ENCODE results near the gene MACROD1. TPM values are rescaled to one million over a fixed set of nuclear protein-coding genes. Genes with fewer than 3 reads are reported as not detected.

Gene MACROD1
- total and polyA plus RNA-seq, 10 of the 15 experiments (the other 5 are each of a cell fraction or from before 2014, with no cell fraction given): 1.2 to 22.7 (median 11.3) TPM; not detected in 1

DNA sequence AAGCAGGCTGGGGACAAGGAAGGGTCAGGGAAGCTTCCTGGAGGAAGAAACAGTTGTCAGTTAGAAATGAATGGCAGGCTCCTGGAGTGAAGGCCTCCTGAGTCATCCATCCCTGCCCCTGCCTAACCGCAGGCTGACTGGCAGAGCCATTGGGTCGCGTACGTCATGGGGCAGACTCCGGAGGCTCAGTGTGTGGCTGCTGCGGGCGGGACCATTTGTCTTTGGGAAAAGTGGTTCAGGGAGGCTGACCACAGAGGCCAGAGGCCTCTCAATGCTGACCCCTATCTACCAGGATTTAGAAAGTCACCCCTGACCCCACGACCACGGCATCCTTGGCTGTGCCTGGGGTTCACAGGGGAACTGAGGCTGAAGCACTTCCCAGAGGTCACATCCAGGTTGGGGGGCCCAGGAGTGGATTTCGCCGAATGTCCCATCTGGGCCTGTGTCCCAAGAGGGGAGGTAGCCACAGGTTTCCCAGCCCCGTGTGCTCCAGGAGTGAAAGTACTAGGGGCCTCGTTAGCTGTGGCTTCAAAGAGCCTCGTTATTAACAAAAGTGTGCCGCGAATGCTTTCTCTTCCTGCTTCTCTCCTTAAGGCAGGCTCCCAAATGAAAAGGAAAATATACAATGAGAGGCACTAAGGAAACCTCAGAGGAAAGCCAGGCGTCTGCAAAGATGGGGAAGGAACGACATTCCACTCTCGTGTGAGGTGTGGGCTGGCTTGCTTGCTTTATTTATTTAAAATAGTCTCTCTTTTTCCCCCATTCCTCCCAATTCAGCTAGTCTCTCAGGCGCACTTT, 71.3 kb downstream of the MACROD1 start:
- intact Hi-C loops (cut with micrococcal nuclease; ENCODE audit: unreplicated experiment): no loop called here
- FAIRE-seq (no peak), ATAC-seq (no peak), DNase-seq (ENCODE audit: low read depth, low spot score) (no peak)
- Histone ChIP-seq H3K27ac (ENCODE audit: control insufficient read depth, insufficient read depth) (no peak overlapping the region), H4K20me1 (ENCODE audit: control insufficient read depth, insufficient read depth) (no peaks in the 10 kb centered on the region), H3K36me3 (ENCODE audit: control insufficient read depth in 2 of 2, insufficient read depth in 2 of 2, low read length in 1 of 2) (no peaks in the 10 kb centered on the region), H3K4me1 (ENCODE audit: control insufficient read depth, insufficient read depth, low read length) (no peaks in the 10 kb centered on the region), H3K9me3 (replicated peaks; ENCODE audit: control insufficient read depth, insufficient read depth, low read length) (no peaks in the 10 kb centered on the region), H2AFZ (ENCODE audit: control insufficient read depth, low read depth, low read length) (no peak overlapping the region), H3K4me2 (ENCODE audit: control insufficient read depth, insufficient read depth) (no peak overlapping the region), H3K27me3 (replicated peaks in 1 of 2; ENCODE audit: control insufficient read depth in 2 of 2, insufficient read depth in 2 of 2, low read length in 1 of 2) (no peaks in the 10 kb centered on the region), H3K4me3 (no peak overlapping the region), H3K79me2 (ENCODE audit: control insufficient read depth, insufficient read depth, low read length) (no peaks in the 10 kb centered on the region), H3K9ac (ENCODE audit: control insufficient read depth, insufficient read depth, low read length) (no peak overlapping the region)
- ChIA-PET RAD21 (ENCODE audit: unreplicated experiment) (no interaction called here), SMC1A (ENCODE audit: uncharacterized antibody, unreplicated experiment) (no interaction called here), POLR2A (no interaction called here), CTCF (no interaction called here)
- WGBS (ENCODE audit: insufficient coverage, insufficient replicate concordance, low lambda C conversion rate, missing lambda C conversion rate): 33% methylated on average over 20 of the region's 20 CpGs
- no TSS peak for BruUV-seq (replicated peaks)
- in situ Hi-C loops (cut with MboI): no loop called here
- no peak for TF ChIP-seq BMI1 (IDR thresholded peaks at IDR 0.05; ENCODE audit: borderline replicate concordance)
- no peak for TF ChIP-seq BACH1 (IDR thresholded peaks at IDR 0.05; ENCODE audit: borderline replicate concordance)
- no peak for TF ChIP-seq GABPA (IDR thresholded peaks at IDR 0.05; ENCODE audit: low read depth)
- TF ChIP-seq SMAD5 (IDR thresholded peaks at IDR 0.05; ENCODE audit: low read depth): no peak
- TF ChIP-seq CEBPB (IDR thresholded peaks at IDR 0.05; ENCODE audit: borderline replicate concordance in 1 of 2, low read depth in 2 of 2, low read length in 2 of 2): no peak
- no peak for TF ChIP-seq KLF5 (IDR thresholded peaks at IDR 0.05; ENCODE audit: partially characterized antibody)
- no peak for TF ChIP-seq ZBTB11 (CRISPR knock-in tag; IDR thresholded peaks at IDR 0.05)
- no peak for TF ChIP-seq ZBTB4 (CRISPR knock-in tag; IDR thresholded peaks at IDR 0.05)
- TF ChIP-seq JUND (IDR thresholded peaks at IDR 0.05; ENCODE audit: low read depth, low read length): no peak

All from GM12878 (cell line).